ENCODE results near the gene ITGA7.
"Not testable (repeated sequence)": the region's sequence is repeated elsewhere in the genome, so short reads cannot be mapped to it uniquely, and the experiment has no call there.

The ITGA7 gene

DNA sequence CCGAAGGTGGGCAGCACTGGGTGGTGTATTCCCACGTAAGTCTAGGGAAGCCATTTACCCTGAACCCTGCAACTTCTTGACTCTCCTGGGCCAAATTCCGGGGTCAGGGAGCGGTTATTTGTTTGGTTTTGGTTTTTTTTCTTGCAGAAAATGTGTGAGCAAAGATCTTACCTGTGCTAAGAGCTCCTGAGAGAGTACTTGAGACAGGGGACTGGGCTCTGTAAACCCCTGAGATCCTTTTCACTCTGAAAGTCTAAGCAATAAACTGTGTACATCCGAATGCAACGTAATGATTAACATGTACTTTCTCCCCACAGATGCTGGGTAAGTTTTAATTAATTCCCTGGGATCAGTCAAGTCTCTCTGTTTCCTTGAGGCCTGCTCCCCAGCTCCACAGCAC lies 49.5 kb downstream of the ITGA7 start:
- CTCF ChIA-PET = interaction anchor here (0.6 to 3.9 kb wide), 2 partner anchors 11 to 86 kb away, joined by 4 to 35 read pairs; no protein-coding TSS in a partner anchor
- POLR2A ChIA-PET = interaction anchor here (0.7 to 1.3 kb wide), 2 partner anchors 12 to 63 kb away, joined by 3 to 4 read pairs; no protein-coding TSS in a partner anchor
- no peak for DNase-seq (ENCODE audit: extremely low spot score)
- TF ChIP-seq BHLHE40 (IDR thresholded peaks at IDR 0.05; ENCODE audit: borderline replicate concordance) (no peak), HDGF (IDR thresholded peaks at IDR 0.05; ENCODE audit: borderline replicate concordance) (no peak), SUZ12 (IDR thresholded peaks at IDR 0.05) (no peak), ZNF384 (IDR thresholded peaks at IDR 0.05) (no peak), NFRKB (IDR thresholded peaks at IDR 0.05) (no peak), FOXM1 (IDR thresholded peaks at IDR 0.05; ENCODE audit: borderline replicate concordance) (no peak), ARNT (IDR thresholded peaks at IDR 0.05) (no peak), L3MBTL2 (conservative IDR thresholded peaks at IDR 0.05) (no peak), FOXA1 (IDR thresholded peaks at IDR 0.05) (no peak), ELF4 (IDR thresholded peaks at IDR 0.05) (no peak), TARDBP (IDR thresholded peaks at IDR 0.05) (no peak), LEF1 (IDR thresholded peaks at IDR 0.05; ENCODE audit: borderline replicate concordance) (no peak)
- TF ChIP-seq, protein P1, sequence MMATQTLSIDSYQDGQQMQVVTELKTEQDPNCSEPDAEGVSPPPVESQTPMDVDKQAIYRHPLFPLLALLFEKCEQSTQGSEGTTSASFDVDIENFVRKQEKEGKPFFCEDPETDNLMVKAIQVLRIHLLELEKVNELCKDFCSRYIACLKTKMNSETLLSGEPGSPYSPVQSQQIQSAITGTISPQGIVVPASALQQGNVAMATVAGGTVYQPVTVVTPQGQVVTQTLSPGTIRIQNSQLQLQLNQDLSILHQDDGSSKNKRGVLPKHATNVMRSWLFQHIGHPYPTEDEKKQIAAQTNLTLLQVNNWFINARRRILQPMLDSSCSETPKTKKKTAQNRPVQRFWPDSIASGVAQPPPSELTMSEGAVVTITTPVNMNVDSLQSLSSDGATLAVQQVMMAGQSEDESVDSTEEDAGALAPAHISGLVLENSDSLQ (IDR thresholded peaks at IDR 0.05) = no peak

DNA sequence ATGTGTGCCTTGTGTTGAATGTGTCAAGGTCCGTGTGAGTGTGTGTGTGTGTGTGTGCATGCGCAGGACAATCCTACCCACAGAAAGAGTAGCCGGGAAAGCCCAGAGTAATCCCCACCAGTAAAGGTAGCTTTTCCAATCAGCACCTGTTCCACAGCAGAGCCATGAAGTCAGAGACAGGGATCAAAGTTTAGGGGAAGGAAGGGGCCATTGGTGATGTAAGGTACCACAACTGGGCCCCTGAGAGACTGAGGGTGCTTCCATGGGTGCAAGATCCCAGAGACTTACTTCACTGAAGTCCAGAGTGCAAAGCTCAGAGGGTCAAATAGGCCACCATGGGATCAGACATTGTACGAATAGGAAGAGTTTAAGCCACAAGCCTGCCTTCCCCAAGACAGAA lies 50.5 kb downstream of the ITGA7 start:
- DNase-seq (ENCODE audit: extremely low spot score) = no peak
- TF ChIP-seq TARDBP (IDR thresholded peaks at IDR 0.05) (no peak), NFRKB (IDR thresholded peaks at IDR 0.05) (no peak), FOXM1 (IDR thresholded peaks at IDR 0.05; ENCODE audit: borderline replicate concordance) (no peak), LEF1 (IDR thresholded peaks at IDR 0.05; ENCODE audit: borderline replicate concordance) (no peak), CTBP1 (IDR thresholded peaks at IDR 0.05; ENCODE audit: borderline replicate concordance) (no peak), ARNT (IDR thresholded peaks at IDR 0.05) (no peak), SUZ12 (IDR thresholded peaks at IDR 0.05) (no peak), SP1 (IDR thresholded peaks at IDR 0.05) (no peak), BHLHE40 (IDR thresholded peaks at IDR 0.05; ENCODE audit: borderline replicate concordance) (no peak), FOXA1 (IDR thresholded peaks at IDR 0.05) (no peak), HDGF (IDR thresholded peaks at IDR 0.05; ENCODE audit: borderline replicate concordance) (no peak), L3MBTL2 (conservative IDR thresholded peaks at IDR 0.05) (no peak)
- CTCF ChIA-PET = interaction anchor here (1.0 to 3.9 kb wide), 6 partner anchors 10 to 88 kb away, joined by 3 to 35 read pairs (median 7); partner anchors contain the start of gene OR10P1
- POLR2A ChIA-PET = no interaction called here

DNA sequence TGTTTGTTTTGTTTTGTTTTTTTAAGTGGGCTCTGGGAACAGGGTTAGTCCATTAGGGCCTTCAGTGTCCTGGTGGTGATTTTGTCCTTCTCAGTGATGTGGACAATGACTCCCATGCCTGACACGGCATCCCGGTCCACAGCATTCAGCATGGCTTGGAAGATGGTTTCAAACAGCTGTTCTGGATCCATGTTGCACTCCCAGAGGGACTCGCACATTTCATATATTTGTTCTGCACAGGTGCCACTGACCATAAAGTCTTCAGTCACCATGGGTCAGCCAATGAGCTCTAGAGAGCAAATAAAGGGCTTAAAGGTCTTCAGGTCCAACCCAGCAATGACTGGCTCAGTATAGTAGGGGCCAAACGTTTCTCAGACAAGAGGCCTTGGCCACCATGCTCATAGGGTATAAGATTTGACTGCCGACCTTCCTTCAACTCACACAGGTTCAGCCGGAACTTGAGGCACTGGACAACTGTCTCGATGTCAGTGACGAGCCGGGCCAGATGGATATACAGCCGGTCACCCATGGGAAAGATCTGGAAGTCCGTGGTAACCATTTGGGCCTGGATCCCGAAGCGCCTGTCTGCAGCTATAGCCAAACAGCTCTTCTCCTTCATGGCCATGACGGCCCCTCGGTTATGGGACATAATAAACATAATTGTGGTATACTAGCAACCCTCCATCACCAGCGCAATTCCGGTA lies 53.0 kb downstream of the ITGA7 start:
- TF ChIP-seq FOXM1 (IDR thresholded peaks at IDR 0.05; ENCODE audit: borderline replicate concordance) (no peak), CTBP1 (IDR thresholded peaks at IDR 0.05; ENCODE audit: borderline replicate concordance) (no peak), FOXA1 (IDR thresholded peaks at IDR 0.05) (no peak), NFRKB (IDR thresholded peaks at IDR 0.05) (no peak), ELF4 (IDR thresholded peaks at IDR 0.05) (no peak), L3MBTL2 (conservative IDR thresholded peaks at IDR 0.05) (no peak), FOXK2 (IDR thresholded peaks at IDR 0.05) (no peak), HDGF (IDR thresholded peaks at IDR 0.05; ENCODE audit: borderline replicate concordance) (no peak), LEF1 (IDR thresholded peaks at IDR 0.05; ENCODE audit: borderline replicate concordance) (no peak), ARNT (IDR thresholded peaks at IDR 0.05) (no peak), SUZ12 (IDR thresholded peaks at IDR 0.05) (no peak)
- TF ChIP-seq, protein P1 (IDR thresholded peaks at IDR 0.05) = no peak
- CTCF ChIA-PET = no interaction called here
- POLR2A ChIA-PET = no interaction called here
- DNase-seq (ENCODE audit: extremely low spot score) = no peak

DNA sequence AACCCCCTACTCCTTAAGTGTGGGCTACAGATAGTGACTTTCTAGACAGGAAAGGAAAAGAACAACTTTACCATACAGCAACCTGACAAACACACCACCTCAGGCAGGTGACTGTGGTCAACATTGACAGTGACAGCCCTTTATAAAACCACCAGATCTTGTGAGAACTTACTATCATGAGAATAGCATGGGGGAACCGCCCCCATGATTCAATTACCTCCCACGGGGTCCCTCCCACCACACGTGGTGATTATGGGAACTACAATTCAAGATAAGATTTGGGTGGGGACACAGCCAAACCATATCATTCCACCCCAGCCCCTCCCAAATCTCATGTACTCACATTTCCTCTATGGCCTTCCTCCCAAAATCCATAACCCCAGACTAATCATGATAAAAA lies 54.7 kb downstream of the ITGA7 start:
- POLR2A ChIA-PET = no interaction called here
- TF ChIP-seq FOXK2 (IDR thresholded peaks at IDR 0.05) = no peak
- CTCF ChIA-PET = no interaction called here
- no peak for DNase-seq (ENCODE audit: extremely low spot score)

DNA sequence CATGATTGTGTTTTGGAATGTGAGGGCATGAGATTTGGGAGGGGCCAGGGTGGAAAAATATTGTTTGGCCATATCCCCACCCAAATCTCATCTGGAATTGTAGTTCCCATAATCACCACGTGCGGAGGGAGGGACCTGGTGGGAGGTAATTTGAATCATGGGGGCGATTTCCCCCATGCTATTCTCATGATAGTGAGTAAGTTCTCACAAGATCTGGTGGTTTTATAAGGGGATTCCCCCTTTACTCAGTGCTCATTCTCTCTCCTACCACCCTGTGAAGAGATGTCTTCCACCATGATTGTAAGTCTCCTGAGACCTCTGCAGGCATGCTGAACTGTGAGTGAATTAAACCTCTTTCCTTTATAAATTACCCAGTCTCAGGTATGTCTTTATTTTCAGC lies 55.4 kb downstream of the ITGA7 start:
- ChIA-PET POLR2A (no interaction called here), CTCF (no interaction called here)
- TF ChIP-seq NFRKB (IDR thresholded peaks at IDR 0.05) (no peak), FOXK2 (IDR thresholded peaks at IDR 0.05) (no peak), CTBP1 (IDR thresholded peaks at IDR 0.05; ENCODE audit: borderline replicate concordance) (no peak), LEF1 (IDR thresholded peaks at IDR 0.05; ENCODE audit: borderline replicate concordance) (no peak), FOXM1 (IDR thresholded peaks at IDR 0.05; ENCODE audit: borderline replicate concordance) (no peak), BHLHE40 (IDR thresholded peaks at IDR 0.05; ENCODE audit: borderline replicate concordance) (no peak), TARDBP (IDR thresholded peaks at IDR 0.05) (no peak), ZNF384 (IDR thresholded peaks at IDR 0.05) (no peak), HDGF (IDR thresholded peaks at IDR 0.05; ENCODE audit: borderline replicate concordance) (no peak), SUZ12 (IDR thresholded peaks at IDR 0.05) (no peak), ELF4 (IDR thresholded peaks at IDR 0.05) (no peak), L3MBTL2 (conservative IDR thresholded peaks at IDR 0.05) (no peak), SP1 (IDR thresholded peaks at IDR 0.05) (no peak), FOXA1 (IDR thresholded peaks at IDR 0.05) (no peak), ARNT (IDR thresholded peaks at IDR 0.05) (no peak)
- TF ChIP-seq, protein P1 (IDR thresholded peaks at IDR 0.05) = no peak
- DNase-seq (ENCODE audit: extremely low spot score) = no peak

DNA sequence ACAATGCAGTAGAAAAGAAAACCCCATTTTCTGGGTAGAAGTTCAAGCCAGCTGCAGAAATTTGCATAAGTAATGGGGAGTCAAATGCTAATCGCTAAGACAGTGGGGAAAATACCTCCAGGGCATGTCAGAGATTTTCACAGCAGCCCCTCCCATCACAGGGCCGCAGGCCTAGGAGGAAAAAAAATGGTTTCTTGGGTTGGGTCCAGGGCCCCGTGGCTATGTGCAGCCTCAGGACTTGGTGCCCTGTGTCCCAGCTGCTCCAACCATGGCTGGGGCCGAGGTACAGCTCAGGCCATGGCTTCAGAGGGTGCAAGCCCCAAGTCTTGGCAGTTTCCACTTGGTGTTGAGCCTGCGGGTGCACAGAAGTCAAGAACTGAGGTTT lies 56.4 kb downstream of the ITGA7 start:
- CTCF ChIA-PET = no interaction called here
- TF ChIP-seq LEF1 (IDR thresholded peaks at IDR 0.05; ENCODE audit: borderline replicate concordance) (no peak), SP1 (IDR thresholded peaks at IDR 0.05) (no peak), ARNT (IDR thresholded peaks at IDR 0.05) (no peak), L3MBTL2 (conservative IDR thresholded peaks at IDR 0.05) (no peak), FOXM1 (IDR thresholded peaks at IDR 0.05; ENCODE audit: borderline replicate concordance) (no peak)
- POLR2A ChIA-PET = no interaction called here
- DNase-seq (ENCODE audit: extremely low spot score) = no peak

DNA sequence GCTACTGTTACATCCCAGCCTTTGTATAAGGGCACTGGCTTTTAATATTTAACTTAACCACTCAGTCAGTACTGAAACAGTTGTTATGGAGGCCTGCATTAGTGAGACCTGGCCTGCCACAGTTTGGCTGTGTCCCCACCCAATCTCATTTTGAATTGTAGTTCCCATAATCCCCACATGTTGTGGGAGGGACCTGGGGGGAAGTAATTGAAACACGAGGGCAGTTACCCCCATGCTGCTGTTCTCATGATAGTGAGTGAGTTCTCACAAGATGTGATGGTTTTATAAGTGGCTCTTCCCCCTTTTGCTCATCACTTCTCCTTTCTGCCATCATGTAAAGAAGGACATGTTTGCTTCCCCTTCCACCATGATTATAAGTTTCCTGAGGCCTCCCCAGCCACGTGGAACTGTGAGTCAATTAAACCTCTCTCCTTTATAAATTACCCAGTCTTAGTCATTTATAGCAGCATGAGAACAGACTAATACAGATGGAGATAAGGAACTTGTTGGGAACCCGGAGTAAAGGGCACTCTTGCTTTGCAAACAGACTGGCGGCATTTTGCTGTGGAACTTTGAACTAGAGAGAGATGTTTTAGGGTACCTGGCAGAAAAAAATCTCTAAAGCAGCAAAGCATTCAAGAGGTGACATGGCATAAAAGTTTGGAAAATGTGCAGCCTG lies 56.9 kb downstream of the ITGA7 start:
- POLR2A ChIA-PET; DNase-seq (ENCODE audit: extremely low spot score); CTCF ChIA-PET: not testable (repeated sequence)

Data from HEK293T (cell line).